Suppressor macrophage treated with lipopolysaccharide for 4 hours (primary cell): ENCODE measurements around the gene ANKRD66.
A peak's percentile ranks its signal among the peaks of the same experiment; 100 is the strongest.
"Not testable (repeated sequence)": the region's sequence is repeated elsewhere in the genome, so short reads cannot be mapped to it uniquely, and the experiment has no call there.

Source experiments
- DNase-seq: peaks from one replicate; pipeline ENCODE4 v3.0.0-alpha.2; 2020

Gene ANKRD66

GRCh38 chr6:46756469-46757213 is 9.9 kb downstream of the ANKRD66 start:
- DNase-seq = peak; percentile 76

- peak; percentile 85 for DNase-seq
Measured at GRCh38 chr6:46757214-46757596, 10.5 kb downstream of the ANKRD66 start.

- no peak for DNase-seq
Measured at GRCh38 chr6:46758960-46759753, 12.4 kb downstream of the ANKRD66 start.

GRCh38 chr6:46760925-46761324 is 14.2 kb downstream of the ANKRD66 start:
- DNase-seq = peak; percentile 45

GRCh38 chr6:46763466-46763865 is 16.7 kb downstream of the ANKRD66 start:
- DNase-seq = no peak

GRCh38 chr6:46764280-46764679 is 17.5 kb downstream of the ANKRD66 start:
- not testable (repeated sequence) for DNase-seq

GRCh38 chr6:46764961-46765360 is 18.2 kb downstream of the ANKRD66 start:
- no peak for DNase-seq

- DNase-seq = peak; percentile 55
Measured at GRCh38 chr6:46772016-46772415, 25.3 kb downstream of the ANKRD66 start.

- DNase-seq = peak; percentile 98
Measured at GRCh38 chr6:46772762-46773161, 26.0 kb downstream of the ANKRD66 start.

GRCh38 chr6:46773201-46773855 is 26.6 kb downstream of the ANKRD66 start:
- DNase-seq = peak; percentile 82

- DNase-seq = not testable (repeated sequence)
Measured at GRCh38 chr6:46774736-46775135, 28.0 kb downstream of the ANKRD66 start.

- DNase-seq = no peak
Measured at GRCh38 chr6:46776070-46776712, 29.5 kb downstream of the ANKRD66 start.

GRCh38 chr6:46777476-46778346 is 31.0 kb downstream of the ANKRD66 start:
- DNase-seq = peak; percentile 24

- DNase-seq = peak; percentile 94
Measured at GRCh38 chr6:46781478-46782378, 35.0 kb downstream of the ANKRD66 start.

- no peak for DNase-seq
Measured at GRCh38 chr6:46784535-46784934, 37.8 kb downstream of the ANKRD66 start.

- no peak for DNase-seq
Measured at GRCh38 chr6:46787871-46788540, 41.3 kb downstream of the ANKRD66 start.

GRCh38 chr6:46788791-46789190 is 42.1 kb downstream of the ANKRD66 start:
- DNase-seq = no peak

- no peak for DNase-seq
Measured at GRCh38 chr6:46789434-46790354, 43.0 kb downstream of the ANKRD66 start.

GRCh38 chr6:46790355-46790874 is 43.7 kb downstream of the ANKRD66 start:
- no peak for DNase-seq
